Measurements from ENCODE around the gene PHACTR1.

The PHACTR1 gene

GRCh38 chr6:13009031-13009430 lies 292.5 kb downstream of the PHACTR1 start:
- Histone ChIP-seq H3K9me3 (ENCODE audit: low read depth, low read length) (no peaks in the 10 kb centered on the region), H3K36me3 (ENCODE audit: insufficient read depth, low read length) (no peaks in the 10 kb centered on the region), H3K4me3 (no peak overlapping the region), H3K9ac (ENCODE audit: insufficient read length) (no peak overlapping the region), H3K27ac (no peak overlapping the region)
- DNase-seq (ENCODE audit: low read depth, low spot score), result no peak
- TF ChIP-seq POLR2AphosphoS5 (IDR thresholded peaks at IDR 0.05; ENCODE audit: borderline replicate concordance, low read depth, low read length) (no peak), FOXP2 (optimal IDR thresholded peaks at IDR 0.05; ENCODE audit: control extremely low read depth, extremely low read length, insufficient read depth) (no peak), EZH2 (IDR thresholded peaks at IDR 0.05) (no peak)

- Histone ChIP-seq H3K9me3 (ENCODE audit: low read depth, low read length) (no peaks in the 10 kb centered on the region), H3K9ac (ENCODE audit: insufficient read length) (no peak overlapping the region), H3K36me3 (ENCODE audit: insufficient read depth, low read length) (no peaks in the 10 kb centered on the region), H3K27ac (no peak overlapping the region), H3K4me3 (no peak overlapping the region)
- no peak for DNase-seq (ENCODE audit: low read depth, low spot score)
- no peak for TF ChIP-seq POLR2AphosphoS5 (IDR thresholded peaks at IDR 0.05; ENCODE audit: borderline replicate concordance, low read depth, low read length)
- TF ChIP-seq FOXP2 (optimal IDR thresholded peaks at IDR 0.05; ENCODE audit: control extremely low read depth, extremely low read length, insufficient read depth), result no peak
- TF ChIP-seq EZH2 (IDR thresholded peaks at IDR 0.05), result no peak
Observed at GRCh38 chr6:13009461-13009860, 292.9 kb downstream of the PHACTR1 start.

GRCh38 chr6:13011612-13012146 lies 295.1 kb downstream of the PHACTR1 start:
- DNase-seq (ENCODE audit: low read depth, low spot score), result no peak
- no peak overlapping the region for H3K4me3 ChIP-seq
- no peak overlapping the region for H3K27ac ChIP-seq
- TF ChIP-seq POLR2AphosphoS5 (IDR thresholded peaks at IDR 0.05; ENCODE audit: borderline replicate concordance, low read depth, low read length), result no peak
- no peak for TF ChIP-seq EZH2 (IDR thresholded peaks at IDR 0.05)
- no peak for TF ChIP-seq FOXP2 (optimal IDR thresholded peaks at IDR 0.05; ENCODE audit: control extremely low read depth, extremely low read length, insufficient read depth)
- H3K9me3 ChIP-seq (ENCODE audit: low read depth, low read length), result no peaks in the 10 kb centered on the region
- no peak overlapping the region for H3K9ac ChIP-seq (ENCODE audit: insufficient read length)
- H3K36me3 ChIP-seq (ENCODE audit: insufficient read depth, low read length), result no peaks in the 10 kb centered on the region

- H3K4me3 ChIP-seq, result no peak overlapping the region
- DNase-seq (ENCODE audit: low read depth, low spot score), result no peak
Observed at GRCh38 chr6:13012296-13012695, 295.7 kb downstream of the PHACTR1 start.

GRCh38 chr6:13012977-13013680 lies 296.6 kb downstream of the PHACTR1 start:
- no peaks in the 10 kb centered on the region for H3K36me3 ChIP-seq (ENCODE audit: insufficient read depth, low read length)
- H3K4me3 ChIP-seq, result peak overlapping the region; percentile 61
- TF ChIP-seq EZH2 (IDR thresholded peaks at IDR 0.05) (no peak), FOXP2 (optimal IDR thresholded peaks at IDR 0.05; ENCODE audit: control extremely low read depth, extremely low read length, insufficient read depth) (no peak), POLR2AphosphoS5 (IDR thresholded peaks at IDR 0.05; ENCODE audit: borderline replicate concordance, low read depth, low read length) (no peak)
- no peak for DNase-seq (ENCODE audit: low read depth, low spot score)
- no peaks in the 10 kb centered on the region for H3K9me3 ChIP-seq (ENCODE audit: low read depth, low read length)
- no peak overlapping the region for H3K27ac ChIP-seq
- H3K9ac ChIP-seq (ENCODE audit: insufficient read length), result no peak overlapping the region

More at GRCh38 chr6:13012296-13012695, 295.7 kb downstream of the PHACTR1 start:
- Histone ChIP-seq H3K27ac (no peak overlapping the region), H3K9ac (ENCODE audit: insufficient read length) (no peak overlapping the region), H3K36me3 (ENCODE audit: insufficient read depth, low read length) (no peaks in the 10 kb centered on the region), H3K9me3 (ENCODE audit: low read depth, low read length) (no peaks in the 10 kb centered on the region)
- TF ChIP-seq POLR2AphosphoS5 (IDR thresholded peaks at IDR 0.05; ENCODE audit: borderline replicate concordance, low read depth, low read length), result no peak

- Histone ChIP-seq H3K4me3 (peak overlapping the region; percentile 61), H3K9ac (ENCODE audit: insufficient read length) (no peak overlapping the region)
- DNase-seq (ENCODE audit: low read depth, low spot score), result no peak
Observed at GRCh38 chr6:13013681-13014503, 297.3 kb downstream of the PHACTR1 start.

GRCh38 chr6:13014504-13015378 lies 298.2 kb downstream of the PHACTR1 start:
- TF ChIP-seq EZH2 (IDR thresholded peaks at IDR 0.05) (no peak), POLR2AphosphoS5 (IDR thresholded peaks at IDR 0.05; ENCODE audit: borderline replicate concordance, low read depth, low read length) (no peak), FOXP2 (optimal IDR thresholded peaks at IDR 0.05; ENCODE audit: control extremely low read depth, extremely low read length, insufficient read depth) (no peak)
- H3K9ac ChIP-seq (ENCODE audit: insufficient read length), result no peak overlapping the region
- peak overlapping the region; percentile 61 for H3K4me3 ChIP-seq
- H3K9me3 ChIP-seq (ENCODE audit: low read depth, low read length), result no peaks in the 10 kb centered on the region
- no peaks in the 10 kb centered on the region for H3K36me3 ChIP-seq (ENCODE audit: insufficient read depth, low read length)
- H3K27ac ChIP-seq, result no peak overlapping the region
- no peak for DNase-seq (ENCODE audit: low read depth, low spot score)

More at GRCh38 chr6:13013681-13014503, 297.3 kb downstream of the PHACTR1 start:
- H3K27ac ChIP-seq, result no peak overlapping the region
- TF ChIP-seq FOXP2 (optimal IDR thresholded peaks at IDR 0.05; ENCODE audit: control extremely low read depth, extremely low read length, insufficient read depth) (no peak), EZH2 (IDR thresholded peaks at IDR 0.05) (peak; percentile 81), POLR2AphosphoS5 (IDR thresholded peaks at IDR 0.05; ENCODE audit: borderline replicate concordance, low read depth, low read length) (no peak)
- no peaks in the 10 kb centered on the region for H3K36me3 ChIP-seq (ENCODE audit: insufficient read depth, low read length)
- H3K9me3 ChIP-seq (ENCODE audit: low read depth, low read length), result no peaks in the 10 kb centered on the region

- no peak for DNase-seq (ENCODE audit: low read depth, low spot score)
- no peak overlapping the region for H3K4me3 ChIP-seq
Observed at GRCh38 chr6:13015379-13015681, 298.8 kb downstream of the PHACTR1 start.

More at GRCh38 chr6:13015379-13015681, 298.8 kb downstream of the PHACTR1 start:
- Histone ChIP-seq H3K27ac (no peak overlapping the region), H3K9me3 (ENCODE audit: low read depth, low read length) (no peaks in the 10 kb centered on the region), H3K9ac (ENCODE audit: insufficient read length) (no peak overlapping the region), H3K36me3 (ENCODE audit: insufficient read depth, low read length) (no peaks in the 10 kb centered on the region)
- TF ChIP-seq EZH2 (IDR thresholded peaks at IDR 0.05) (no peak), FOXP2 (optimal IDR thresholded peaks at IDR 0.05; ENCODE audit: control extremely low read depth, extremely low read length, insufficient read depth) (no peak), POLR2AphosphoS5 (IDR thresholded peaks at IDR 0.05; ENCODE audit: borderline replicate concordance, low read depth, low read length) (no peak)

All from SK-N-MC (cell line).